NCI-H526 (cell line): ENCODE measurements around the gene PTPRK.
A peak's percentile ranks its signal among the peaks of the same experiment; 100 is the strongest.
"Not testable (repeated sequence)": the region's sequence is repeated elsewhere in the genome, so short reads cannot be mapped to it uniquely, and the experiment has no call there.

Source experiments
- DNase-seq, 2 experiments: peaks; one replicate each; lab custom pipeline; 2025; lab: John Stamatoyannopoulos, UW

The PTPRK gene

DNA sequence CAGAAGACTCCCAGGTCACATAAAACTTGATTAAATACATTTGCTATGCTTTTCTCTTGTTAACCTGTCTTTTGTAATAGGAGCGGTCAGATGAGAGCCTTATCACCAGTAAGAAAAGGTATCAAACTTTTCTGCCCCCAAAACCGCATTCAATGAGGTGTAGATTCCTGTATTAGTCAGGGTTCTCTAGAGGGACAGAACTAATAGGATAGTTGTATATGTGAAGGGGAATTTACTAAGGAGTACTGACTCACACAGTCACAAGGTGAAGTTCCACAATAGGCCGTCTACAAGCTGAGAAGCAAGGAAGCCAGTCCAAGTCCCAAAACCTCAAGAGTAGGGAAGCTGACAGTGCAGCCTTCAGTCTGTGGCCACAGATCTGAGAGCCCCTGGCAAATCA is 32.7 kb downstream of the PTPRK start:
- no peak for DNase-seq

DNA sequence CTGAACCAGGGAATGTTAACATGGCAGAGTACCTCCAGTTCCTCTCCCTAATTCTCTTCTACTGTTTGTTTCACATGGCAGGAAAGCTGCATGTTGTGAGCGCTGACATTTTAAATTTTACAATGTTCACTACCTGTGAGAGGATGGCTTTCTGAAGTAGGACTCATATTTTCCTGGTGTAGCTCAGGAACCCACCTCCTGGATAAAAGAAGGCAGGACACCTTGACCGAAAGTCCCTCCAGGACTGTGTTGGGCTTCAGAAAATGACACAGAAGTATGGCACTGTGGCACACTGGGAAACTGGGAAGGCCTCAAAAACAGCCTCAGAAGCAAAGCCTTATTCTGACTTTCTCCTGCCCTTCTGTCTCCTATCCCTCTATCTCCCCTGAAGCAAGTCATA is 33.3 kb downstream of the PTPRK start:
- DNase-seq, result peak in 1 of 2 experiments; percentile 14

DNA sequence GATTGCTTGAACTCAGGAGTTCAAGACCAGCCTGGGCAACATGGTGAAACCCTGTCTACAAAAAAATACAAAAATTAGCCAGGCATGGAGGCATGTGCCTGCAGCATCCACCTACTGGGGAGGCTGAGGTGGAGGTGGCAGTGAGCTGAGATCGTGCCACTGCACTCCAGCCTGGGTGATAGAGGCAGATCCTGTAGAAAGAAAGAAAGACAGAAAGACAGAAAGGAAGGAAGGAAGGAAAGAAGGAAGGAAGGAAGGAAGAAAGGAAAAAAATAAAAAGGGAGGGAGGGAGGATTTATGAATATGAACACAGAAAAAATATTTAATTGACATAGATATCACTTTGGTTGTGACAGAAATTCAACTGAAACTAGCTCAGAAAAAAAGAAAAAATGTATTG is 33.8 kb downstream of the PTPRK start:
- DNase-seq, result not testable (repeated sequence)

DNA sequence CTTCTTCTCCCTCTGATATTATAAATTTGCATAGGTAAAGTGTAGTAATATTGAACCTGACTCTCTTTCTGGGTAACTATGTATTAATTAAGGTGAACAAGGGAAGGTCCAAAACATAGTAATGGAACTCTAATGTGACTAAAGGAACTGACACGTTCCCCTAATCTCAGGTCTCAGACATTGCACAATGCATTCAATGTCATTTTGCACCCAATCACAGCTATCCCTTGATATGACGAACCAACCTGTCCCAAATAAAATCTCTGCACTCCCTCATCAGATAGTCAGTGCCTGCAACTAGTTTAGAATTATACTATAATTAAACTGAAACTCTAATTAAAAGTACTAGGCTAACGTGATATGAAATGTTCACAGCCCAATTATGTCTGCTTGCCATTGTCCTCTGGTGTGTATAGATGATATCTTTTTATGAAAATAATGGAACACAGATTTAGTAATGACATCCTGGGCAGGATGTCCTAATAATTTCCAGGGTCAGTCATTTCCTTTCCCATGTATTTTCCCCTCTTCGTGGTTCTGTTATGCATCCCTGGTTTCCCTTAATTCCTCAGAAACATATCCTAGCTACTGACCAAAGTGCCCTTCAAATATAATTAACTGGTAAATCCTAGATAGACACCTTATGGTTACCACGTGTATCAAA is 36.8 kb downstream of the PTPRK start:
- no peak for DNase-seq

DNA sequence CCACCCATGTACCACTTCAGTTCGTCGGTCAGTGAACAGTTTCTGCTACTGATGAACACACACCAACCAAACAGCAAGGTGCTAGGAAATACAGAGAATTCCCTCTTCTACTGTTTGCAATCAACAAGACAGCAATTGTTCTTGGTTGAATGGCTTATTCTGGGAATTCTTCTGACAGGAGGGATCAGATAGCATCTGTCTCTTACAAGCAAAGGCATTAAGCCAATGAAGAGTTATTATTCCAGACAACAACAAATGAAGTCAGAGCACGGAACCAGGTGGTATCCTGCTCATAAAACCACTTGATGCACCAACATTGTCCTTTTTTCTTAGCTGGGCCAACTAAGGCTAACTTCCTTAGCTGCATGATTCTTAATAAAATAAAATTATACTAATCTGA is 37.8 kb downstream of the PTPRK start:
- DNase-seq, result no peak

DNA sequence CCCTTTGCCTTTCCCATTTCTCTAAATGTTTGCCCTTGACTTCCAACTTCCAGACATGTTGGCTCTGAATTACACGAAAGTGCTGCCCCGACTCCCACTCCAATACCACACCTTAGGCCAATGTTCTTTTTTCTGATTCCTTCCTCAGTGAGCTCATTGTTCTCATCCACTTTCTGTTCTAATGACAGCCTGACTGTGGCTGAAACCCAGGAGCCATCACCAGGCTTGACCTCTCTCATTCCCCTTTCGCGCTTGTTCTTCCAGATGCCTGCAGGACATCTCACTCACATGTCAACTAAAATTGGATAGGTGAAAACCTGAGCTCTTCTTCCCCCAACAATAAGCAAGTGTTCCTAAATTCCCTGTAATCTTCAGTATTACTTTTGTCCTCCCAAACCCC is 40.4 kb downstream of the PTPRK start:
- no peak for DNase-seq

DNA sequence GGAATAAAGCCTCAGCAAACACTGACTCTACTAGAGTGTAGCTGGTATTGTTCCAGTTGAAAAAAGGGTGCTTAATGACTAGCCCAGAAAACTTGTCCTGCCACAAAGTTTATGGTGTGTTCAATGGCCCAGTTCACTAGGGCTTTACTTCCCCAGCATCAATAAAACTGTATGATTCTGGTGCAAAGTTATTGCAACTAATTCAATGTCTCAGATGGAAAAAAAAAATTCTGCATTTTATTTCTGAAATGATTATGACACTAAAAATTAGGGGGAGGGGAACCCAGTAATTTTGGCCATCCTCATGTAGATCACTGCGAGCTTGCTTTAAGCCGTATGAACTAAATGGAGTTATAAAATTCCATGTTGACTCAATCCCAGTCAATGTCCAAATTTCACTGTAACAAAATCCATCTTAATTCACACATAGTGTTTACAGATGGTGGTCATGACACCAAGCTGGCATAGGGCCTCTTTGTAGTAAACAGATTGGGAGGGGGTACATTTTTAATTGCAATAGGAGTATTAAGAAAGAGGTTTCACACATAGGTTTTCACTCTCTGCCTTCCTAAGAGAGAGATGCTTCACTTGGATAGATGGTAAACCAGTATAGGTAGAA is 41.2 kb downstream of the PTPRK start:
- DNase-seq, result no peak

DNA sequence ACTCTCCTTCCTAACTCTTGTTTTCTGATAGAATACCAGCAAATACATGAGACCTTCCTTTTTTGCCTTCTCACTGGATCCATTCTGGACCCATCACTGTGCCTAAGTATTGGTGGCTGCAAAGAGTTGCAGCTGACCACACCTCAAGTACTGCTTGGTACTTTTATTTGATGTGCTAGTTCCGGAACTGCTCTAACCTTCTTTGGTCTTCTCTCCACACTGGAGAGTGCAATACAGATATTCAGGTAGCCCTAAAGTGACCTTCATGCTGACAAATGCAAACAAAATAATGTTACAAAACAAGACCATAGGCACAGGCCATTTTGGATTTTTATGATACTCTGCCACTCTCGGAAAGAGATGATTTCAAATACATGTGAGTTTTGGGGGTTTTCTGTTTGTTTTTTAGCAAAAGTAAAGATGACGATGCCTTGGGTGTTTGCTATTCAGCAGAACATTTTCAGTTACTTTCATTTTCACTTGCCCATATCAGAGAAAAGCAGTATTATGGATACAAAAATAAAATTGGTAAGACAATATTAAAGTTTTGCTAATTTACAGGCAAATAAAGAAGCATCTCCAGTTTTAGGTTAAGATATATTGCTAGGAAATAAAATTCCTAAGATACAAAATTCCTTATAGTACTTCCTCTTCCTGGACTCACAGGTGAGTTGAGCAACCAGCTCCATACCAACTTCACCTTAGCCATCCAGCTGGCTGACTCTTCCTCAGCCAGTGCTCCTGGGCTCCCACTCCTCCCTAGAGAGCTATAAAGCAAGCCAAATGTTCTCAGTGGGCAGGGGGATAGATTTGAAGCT is 42.0 kb downstream of the PTPRK start:
- no peak for DNase-seq

DNA sequence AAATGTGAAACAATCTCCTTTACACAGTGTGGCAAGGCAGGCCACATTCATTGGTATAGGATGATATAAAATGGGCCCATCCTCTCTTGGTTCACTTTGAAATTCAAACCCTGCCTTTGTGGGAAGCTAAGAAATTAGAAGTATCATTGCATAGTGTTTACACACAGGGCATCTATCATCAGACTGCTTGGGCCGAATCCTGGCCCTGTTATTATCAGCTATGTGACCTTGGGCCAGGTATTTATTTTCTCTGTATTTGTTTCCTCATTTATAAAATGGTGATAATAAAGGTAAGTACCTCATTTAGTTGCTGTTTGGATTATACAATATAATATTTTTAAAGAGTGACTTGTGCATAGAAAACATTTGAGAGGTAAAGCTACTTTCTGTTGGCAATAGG is 45.5 kb downstream of the PTPRK start:
- no peak for DNase-seq

DNA sequence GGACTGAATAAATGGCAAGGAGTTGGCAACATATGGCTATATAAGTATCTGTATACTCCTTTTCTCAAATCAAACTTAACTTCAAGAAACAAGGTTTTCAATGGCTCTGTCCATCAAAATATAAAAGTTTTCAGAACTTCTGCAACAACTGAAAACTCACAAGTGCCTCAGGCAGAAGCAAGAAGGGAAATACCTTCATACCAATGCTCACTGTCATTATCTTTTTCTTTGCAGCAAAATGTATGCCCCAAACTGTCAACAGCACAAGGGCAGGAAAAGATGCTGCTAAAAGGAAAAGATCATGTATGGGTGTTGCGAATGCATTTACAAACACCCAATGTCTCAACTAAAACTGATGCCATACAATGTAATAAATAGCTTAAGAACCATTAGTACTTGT is 45.9 kb downstream of the PTPRK start:
- DNase-seq, result no peak

DNA sequence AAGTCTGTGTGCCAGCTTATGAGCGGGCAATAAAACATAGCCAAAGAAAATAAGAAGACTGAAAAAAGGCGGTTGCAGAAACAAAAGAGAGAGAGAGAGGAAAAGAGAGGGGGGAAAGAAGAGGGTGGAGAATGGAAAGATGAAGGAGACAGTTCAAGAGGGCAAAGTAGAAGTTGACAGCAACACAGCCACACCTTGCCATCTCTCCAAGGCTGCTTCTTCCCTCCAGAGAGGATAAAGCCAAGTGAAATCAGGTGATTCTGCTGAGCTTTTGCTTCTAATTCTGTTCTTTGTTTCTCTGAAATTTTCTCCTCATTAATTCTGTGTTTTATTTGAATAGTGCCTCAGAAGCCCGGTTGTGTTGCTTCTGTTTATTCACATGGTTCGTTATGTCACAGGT is 48.5 kb downstream of the PTPRK start:
- DNase-seq, result peak in 1 of 2 experiments; percentile 10

DNA sequence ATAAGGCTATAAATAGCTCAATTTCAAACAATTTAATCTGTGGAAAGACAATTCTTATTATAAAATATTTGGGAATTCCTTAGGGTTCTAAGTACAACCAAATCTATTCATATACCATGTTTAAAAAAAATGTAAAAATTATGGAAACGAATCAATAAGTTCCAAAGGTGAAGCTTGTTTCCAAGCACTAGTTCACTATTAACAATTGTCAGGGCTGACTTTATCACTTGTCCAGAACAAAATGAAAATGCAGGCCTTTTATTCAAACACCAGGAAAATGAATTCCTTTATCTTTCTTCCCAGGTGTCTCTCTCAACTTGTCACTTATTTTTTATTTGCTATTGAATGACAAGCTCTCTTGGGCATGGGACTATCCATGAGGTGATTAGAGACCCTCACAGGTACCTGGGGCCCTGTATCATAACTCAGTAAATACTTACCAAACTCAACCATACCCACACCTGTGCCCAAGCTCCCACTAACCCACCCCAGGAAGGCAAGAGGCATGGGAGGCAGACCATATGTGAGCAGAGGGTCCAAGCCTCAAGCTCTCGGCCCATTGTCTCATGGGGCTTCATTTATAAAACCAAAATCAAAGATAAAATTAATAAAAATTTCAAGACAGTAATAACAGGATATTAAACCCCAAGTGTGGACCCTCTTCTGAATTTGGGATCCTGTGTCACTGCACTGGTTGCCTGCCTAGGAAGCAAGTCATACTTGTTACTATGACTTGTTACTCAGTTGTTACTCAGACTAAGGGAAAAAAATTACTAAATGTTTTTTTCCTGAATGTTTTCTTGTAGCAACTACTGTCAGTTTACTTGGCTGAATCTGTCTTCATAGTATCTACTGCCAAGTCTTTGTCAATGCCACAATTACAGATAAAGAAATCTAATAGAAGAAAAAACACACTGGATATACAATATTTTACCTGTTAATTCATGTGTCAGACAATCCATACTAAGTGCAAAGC is 54.7 kb downstream of the PTPRK start:
- DNase-seq, result no peak

DNA sequence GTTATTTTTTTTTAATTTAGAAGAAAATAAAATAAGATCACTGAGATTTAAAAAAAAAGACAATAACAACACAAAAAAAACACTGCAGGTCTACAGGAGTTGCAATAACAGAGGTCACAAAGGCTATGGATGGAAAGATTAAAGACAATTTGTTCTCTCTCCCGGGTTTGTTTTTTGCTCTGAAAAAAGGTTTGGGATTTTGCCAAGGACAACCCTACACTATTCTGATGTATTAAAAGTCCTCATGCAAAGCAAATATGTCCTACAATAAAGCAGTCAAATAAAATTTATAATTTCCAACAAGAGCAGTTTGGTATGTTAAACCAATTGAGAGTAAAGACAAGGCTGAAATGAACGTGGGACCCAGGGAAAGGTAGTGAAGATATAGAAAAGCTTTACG is 55.6 kb downstream of the PTPRK start:
- DNase-seq, result no peak

DNA sequence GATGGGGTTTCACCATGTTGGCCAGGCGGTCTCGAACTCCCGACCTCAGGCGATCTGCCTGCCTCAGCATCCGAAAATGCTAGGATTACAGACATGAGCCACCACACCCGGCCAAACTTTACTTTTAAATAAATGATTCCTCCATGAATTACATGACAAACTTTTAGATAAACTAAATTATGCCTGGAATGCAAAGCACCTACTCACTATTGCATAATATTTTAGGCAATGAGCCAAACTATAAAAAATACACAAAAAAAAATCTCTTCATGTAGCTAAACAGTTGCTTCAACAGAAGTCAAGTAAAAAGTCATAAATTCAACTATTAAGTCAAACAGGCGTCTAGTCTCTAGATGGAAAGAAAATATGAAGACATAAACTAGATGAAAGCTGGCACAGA is 56.5 kb downstream of the PTPRK start:
- DNase-seq, result no peak

DNA sequence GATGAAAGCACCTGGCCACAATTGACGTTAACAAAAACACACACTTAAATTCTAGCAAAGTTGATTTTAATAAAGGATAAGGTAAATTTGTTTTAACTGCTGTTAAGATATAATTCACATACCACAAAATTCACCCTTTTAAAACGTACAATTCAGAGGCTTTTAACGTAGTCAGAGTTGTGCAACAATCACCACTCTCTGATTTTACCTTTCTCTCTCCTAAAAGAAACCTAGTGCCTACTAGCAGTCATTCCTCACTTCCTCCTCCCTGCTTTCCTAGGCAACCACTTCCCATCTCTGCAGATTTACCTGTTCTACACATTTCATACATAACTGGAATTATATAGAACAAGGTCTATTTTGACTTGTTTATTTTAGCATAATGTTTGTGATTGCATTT is 58.9 kb downstream of the PTPRK start:
- no peak for DNase-seq

DNA sequence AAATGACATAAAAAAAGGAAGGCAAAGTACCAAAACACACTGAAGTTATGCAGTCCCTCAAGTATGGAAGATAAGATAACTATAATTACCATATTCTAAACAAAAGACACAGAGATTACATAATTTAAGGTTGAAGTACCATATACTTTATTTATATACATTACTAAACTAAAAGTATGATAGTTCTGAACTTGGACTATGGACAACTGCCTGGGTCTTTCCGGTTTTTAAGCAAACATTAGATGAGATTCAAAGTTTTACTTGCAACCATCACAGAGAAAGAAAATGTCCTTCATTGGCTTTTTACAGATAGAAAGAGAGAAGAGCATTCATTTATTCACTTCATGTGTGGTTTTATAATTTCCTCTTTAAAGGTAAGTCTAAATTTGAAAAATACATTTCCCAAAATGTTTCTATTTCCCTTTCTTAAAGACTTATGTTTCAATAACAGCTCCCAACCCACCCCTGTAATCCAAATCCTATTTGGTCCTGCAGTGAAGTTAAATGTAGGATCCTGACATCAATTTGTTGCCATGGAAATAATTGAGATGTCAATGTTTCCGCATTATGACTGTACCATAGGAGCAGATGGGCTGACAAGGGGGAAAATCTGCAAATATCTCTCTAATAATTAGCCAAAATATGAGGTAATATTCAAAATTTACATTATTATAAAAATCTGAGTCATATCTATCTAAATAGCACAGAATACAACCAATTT is 63.7 kb downstream of the PTPRK start:
- no peak for DNase-seq

DNA sequence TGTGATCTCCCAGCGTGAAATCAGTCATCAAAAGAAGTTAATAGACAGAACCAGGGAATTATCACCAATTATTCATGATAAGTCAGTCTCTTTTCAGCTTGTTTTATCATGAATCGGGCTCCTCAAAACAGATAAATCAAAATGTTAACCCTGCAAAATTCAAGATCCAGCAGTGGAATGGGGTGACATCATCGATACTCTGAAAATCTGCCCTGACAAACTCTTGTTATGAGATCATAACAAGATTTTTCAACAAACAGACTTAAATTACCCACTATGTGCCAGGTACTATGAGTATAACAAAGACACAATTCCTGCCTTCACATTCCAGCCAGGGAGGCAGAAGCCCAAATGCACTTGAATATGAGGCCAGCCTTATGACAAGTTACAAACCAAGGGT is 64.4 kb downstream of the PTPRK start:
- no peak for DNase-seq

DNA sequence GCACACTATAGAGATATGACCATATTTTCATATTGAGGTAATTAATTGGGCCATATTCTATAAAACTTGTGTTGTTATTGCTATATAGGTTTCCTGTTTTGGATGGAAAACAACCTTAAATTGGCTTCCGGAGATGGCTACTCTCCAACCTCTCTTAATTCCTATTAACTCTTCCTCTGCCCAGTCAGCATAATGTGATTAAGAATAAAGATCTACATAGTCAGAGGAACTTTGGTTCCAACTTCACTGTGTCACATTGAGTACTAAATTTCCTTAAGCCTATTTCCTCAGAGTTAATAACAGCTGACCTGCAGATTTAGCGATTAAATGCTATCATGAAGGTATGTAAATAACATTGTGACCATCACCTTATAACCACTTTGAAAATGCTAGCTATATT is 67.7 kb downstream of the PTPRK start:
- no peak for DNase-seq

DNA sequence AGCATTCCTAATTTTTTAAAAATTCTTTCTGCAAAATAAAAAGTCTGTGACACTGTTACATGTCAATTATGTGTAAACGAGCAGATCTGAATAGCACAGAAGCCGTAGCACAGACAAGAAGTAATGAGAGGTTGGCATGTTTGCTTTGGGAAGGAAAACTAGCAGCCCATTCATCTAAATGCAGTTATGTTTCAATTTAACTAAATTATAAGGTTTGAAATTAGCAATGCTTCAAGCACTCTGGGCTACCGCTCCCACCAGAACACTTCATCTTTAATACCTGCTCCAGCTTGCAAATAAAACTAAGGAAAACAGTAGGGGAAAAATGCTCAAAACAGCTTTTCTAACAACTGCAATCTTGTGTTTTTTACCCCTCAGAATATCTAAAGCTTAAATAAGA is 73.9 kb downstream of the PTPRK start:
- DNase-seq, result no peak

DNA sequence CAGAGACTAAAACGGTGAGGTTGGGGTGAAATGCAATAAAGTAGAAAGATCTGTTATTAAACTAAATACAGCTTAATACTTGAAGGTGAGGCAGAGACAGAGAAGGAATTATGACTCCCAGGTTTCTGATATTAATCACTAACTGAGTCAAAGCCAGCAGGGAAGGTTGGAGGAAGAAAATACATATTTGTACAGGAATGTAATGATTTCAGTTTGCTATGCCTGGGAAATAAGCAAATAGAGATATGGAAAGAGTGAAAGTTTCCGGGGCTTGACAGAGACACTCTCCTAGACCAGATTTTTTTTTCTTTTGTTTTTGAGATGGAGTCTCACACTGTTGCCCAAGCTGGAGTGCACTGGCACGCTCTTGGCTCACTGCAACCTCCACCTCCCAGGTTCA is 76.8 kb downstream of the PTPRK start:
- DNase-seq, result no peak

DNA sequence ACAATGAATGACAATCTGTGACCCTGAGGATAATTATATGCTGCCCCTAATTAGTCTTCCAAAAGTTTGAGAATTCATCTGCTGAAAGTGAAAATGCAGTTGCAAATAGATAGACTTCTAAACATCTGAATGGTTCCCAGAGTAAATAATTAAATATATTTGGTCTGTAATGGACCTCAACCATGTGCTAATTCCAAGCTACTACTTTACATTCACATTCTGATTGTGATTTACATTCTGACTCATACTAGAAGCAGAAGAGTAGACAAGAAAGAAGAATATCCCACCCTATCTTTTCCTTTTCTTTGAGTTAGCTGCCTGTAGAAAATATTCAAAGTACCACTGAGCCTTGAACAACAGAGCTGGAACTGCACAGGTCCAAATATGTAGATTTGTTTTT is 80.8 kb downstream of the PTPRK start:
- DNase-seq, result no peak

DNA sequence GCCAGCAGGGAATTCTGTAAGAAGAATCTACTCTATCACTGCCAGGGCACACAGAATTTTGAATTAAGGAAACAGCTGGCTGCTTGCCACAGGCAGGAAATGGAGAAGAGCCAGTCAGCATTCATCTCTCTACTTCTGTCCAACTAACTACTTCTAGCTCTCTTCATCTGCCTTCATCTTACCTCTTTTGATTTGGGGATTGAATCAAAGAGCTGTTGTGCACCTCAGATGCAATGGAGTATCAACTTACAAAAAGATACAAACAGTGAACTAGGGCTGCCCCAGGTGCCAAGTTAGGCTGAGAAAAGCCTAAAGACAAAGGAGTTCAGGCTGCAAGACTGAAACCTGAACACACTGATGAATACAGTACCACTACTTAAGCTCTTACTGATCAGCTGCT is 82.0 kb downstream of the PTPRK start:
- DNase-seq, result no peak
